HepG2 (cell line): ENCODE data around the gene BBC3. TPM values are rescaled to one million over a fixed set of nuclear protein-coding genes. Genes with fewer than 3 reads are reported as not detected.

ENCODE experiments used
- BCL6 ChIP-seq: IDR thresholded peaks from 2 replicates; pipeline ENCODE4 v1.6.1; 2016; ENCODE audit warnings: missing genetic modification reagents, missing compliant biosample characterization
- CBX1 ChIP-seq: IDR thresholded peaks from one replicate; pipeline ENCODE4 v1.6.1; 2016; ENCODE audit warnings: antibody characterized with exemption, low read depth
- CHCHD3 ChIP-seq: sonication (generic); formaldehyde crosslinking; IDR thresholded peaks from 2 replicates; pipeline ENCODE4 v1.8.0; 2022; ENCODE audit warnings: mild to moderate bottlenecking, missing genetic modification reagents, moderate library complexity
- GTF2F1 ChIP-seq: fragments of 150-350 bp; IDR thresholded peaks from 2 replicates; pipeline ENCODE4 v1.6.1; 2014; ENCODE audit warnings: low read length
- KMT2A ChIP-seq: sonication (generic); formaldehyde crosslinking; IDR thresholded peaks from 2 replicates; pipeline ENCODE4 v1.4.0; 2020; ENCODE audit warnings: missing genetic modification reagents
- MED8 ChIP-seq: sonication (generic); formaldehyde crosslinking; IDR thresholded peaks from 2 replicates; pipeline ENCODE4 v1.8.1; 2023; ENCODE audit warnings: mild to moderate bottlenecking, missing genetic modification reagents; ENCODE audit not compliant: insufficient replicate concordance
- MYC ChIP-seq: sonication (generic); formaldehyde crosslinking; IDR thresholded peaks from 2 replicates; pipeline ENCODE4 v1.9.0; 2021; ENCODE audit warnings: missing genetic modification reagents, borderline replicate concordance
- RAD21 ChIP-seq: fragments of 450-650 bp; formaldehyde crosslinking; IDR thresholded peaks from 2 replicates; pipeline ENCODE4 v1.5.0; 2020; ENCODE audit warnings: mild to moderate bottlenecking
- RELA ChIP-seq: sonication (generic); formaldehyde crosslinking; IDR thresholded peaks from 2 replicates; pipeline ENCODE4 v1.4.0; 2020; ENCODE audit warnings: missing genetic modification reagents
- REXO4 ChIP-seq: sonication (generic); formaldehyde crosslinking; IDR thresholded peaks from 2 replicates; pipeline ENCODE4 v1.8.0; 2022; ENCODE audit warnings: missing genetic modification reagents, mild to moderate bottlenecking, borderline replicate concordance
- SRSF9 ChIP-seq: fragments of 200-400 bp; formaldehyde crosslinking; IDR thresholded peaks from 2 replicates; pipeline ENCODE4 v1.6.1; 2018; ENCODE audit warnings: borderline replicate concordance, mild to moderate bottlenecking, low read depth, low read length; ENCODE audit not compliant: insufficient read depth, poor library complexity, severe bottlenecking
- ZMYM3 ChIP-seq: sonication (generic); formaldehyde crosslinking; IDR thresholded peaks from 2 replicates; pipeline ENCODE4 v1.5.1; 2020; ENCODE audit warnings: mild to moderate bottlenecking, missing genetic modification reagents
- ZMYM4 ChIP-seq: sonication (generic); formaldehyde crosslinking; IDR thresholded peaks from 2 replicates; pipeline ENCODE4 v1.8.1; 2023; ENCODE audit warnings: mild to moderate bottlenecking, missing genetic modification reagents
- ZNF263 ChIP-seq: sonication (generic); formaldehyde crosslinking; IDR thresholded peaks from 2 replicates; pipeline ENCODE4 v1.4.0; 2020; ENCODE audit warnings: missing genetic modification reagents
- ZNF326 ChIP-seq: sonication (generic); formaldehyde crosslinking; IDR thresholded peaks from 2 replicates; pipeline ENCODE4 v1.4.0; 2020; ENCODE audit warnings: missing genetic modification reagents, borderline replicate concordance
- ZSCAN31 ChIP-seq: sonication (generic); formaldehyde crosslinking; IDR thresholded peaks from 2 replicates; pipeline ENCODE4 v1.5.0; 2020; ENCODE audit warnings: low read depth, mild to moderate bottlenecking, missing genetic modification reagents
- polyA plus RNA-seq, 8 experiments: library from polyadenylated mRNA; depleted of rRNA in 3 of 8; stranded (reverse) in 7 of 8; unstranded in 1 of 8; fragments of >200 nt; fragmentation: Illumina TruSeq in 4 of 8; extraction: Trizol in 4 of 8; gene quantifications; 2 replicates each; pipeline versions ENCODE4 v1.2.1 to v1.2.3, GENCODE V29; 2011 to 2016; ENCODE audit warnings: low read depth in 4 of 8, missing spikeins in 1 of 8, mixed read lengths in 1 of 8; ENCODE audit not compliant: insufficient read depth in 1 of 8
- total RNA-seq, 5 experiments: library from RNA; depleted of rRNA; stranded (reverse); fragments of >200 nt; fragmentation: Illumina TruSeq; extraction: Trizol; gene quantifications; 2 replicates each; pipeline ENCODE4 v1.2.3, GENCODE V29; 2016; ENCODE audit warnings: low read depth in 1 of 5
- TF ChIP-seq, protein P1 (sequence below), 2 experiments: IDR thresholded peaks; 2 replicates each; pipeline ENCODE4 v1.6.1; 2011 to 2012; ENCODE audit warnings: low read length in 2 of 2, borderline replicate concordance in 1 of 2, low read depth in 1 of 2, mild to moderate bottlenecking in 1 of 2, moderate library complexity in 1 of 2
- TF ChIP-seq, protein P2 (sequence below): sonication (generic); formaldehyde crosslinking; IDR thresholded peaks from 2 replicates; pipeline ENCODE4 v1.8.1; 2022; ENCODE audit warnings: mild to moderate bottlenecking, missing genetic modification reagents
- TF ChIP-seq, protein P3 (sequence below): IDR thresholded peaks from 2 replicates; pipeline ENCODE4 v1.6.1; 2012; ENCODE audit warnings: low read length, improper control_type of control experiment

Gene BBC3
- total and polyA plus RNA-seq, 2 of the 13 experiments (the other 11 are each of a cell fraction or from before 2014, with no cell fraction given), result 6.1 to 8.8 TPM

DNA sequence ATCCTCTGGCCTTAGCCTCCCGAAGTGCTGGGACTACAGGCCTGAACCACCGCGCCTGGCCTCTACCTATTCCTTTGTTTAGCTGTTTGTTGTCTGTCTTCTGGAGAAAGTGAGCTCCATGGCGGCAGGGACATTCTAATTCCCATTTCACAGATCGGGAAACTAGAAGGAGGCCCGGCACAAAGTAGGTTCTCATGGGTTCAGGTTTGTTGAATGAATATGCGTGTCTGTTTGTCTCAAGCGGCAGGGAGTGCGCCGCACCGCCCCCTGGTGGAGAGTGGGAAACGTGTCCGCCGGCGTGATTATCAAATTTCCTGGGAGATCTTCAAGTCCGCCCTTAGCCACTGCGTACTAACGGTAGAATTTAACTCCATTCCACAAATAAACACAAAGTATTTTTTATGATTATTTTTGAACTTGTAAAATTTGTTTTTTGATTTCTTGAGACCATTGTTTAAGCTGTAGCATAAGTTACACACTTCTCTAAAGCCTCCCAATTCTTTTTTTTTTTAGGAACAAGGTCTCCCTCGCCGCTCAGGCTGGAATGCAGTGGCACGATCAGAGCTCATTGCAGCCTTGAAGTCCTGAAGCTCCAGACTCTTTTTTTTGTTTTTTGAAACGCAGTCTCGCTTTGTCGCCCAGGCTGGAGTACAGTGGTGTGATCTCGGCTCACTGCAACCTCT, 16.4 kb upstream of the BBC3 start (continued):
- peak; percentile 55 for TF ChIP-seq RAD21
- no peak for TF ChIP-seq GTF2F1
- no peak for TF ChIP-seq MED8 (CRISPR knock-in tag)
- TF ChIP-seq, protein P1, sequence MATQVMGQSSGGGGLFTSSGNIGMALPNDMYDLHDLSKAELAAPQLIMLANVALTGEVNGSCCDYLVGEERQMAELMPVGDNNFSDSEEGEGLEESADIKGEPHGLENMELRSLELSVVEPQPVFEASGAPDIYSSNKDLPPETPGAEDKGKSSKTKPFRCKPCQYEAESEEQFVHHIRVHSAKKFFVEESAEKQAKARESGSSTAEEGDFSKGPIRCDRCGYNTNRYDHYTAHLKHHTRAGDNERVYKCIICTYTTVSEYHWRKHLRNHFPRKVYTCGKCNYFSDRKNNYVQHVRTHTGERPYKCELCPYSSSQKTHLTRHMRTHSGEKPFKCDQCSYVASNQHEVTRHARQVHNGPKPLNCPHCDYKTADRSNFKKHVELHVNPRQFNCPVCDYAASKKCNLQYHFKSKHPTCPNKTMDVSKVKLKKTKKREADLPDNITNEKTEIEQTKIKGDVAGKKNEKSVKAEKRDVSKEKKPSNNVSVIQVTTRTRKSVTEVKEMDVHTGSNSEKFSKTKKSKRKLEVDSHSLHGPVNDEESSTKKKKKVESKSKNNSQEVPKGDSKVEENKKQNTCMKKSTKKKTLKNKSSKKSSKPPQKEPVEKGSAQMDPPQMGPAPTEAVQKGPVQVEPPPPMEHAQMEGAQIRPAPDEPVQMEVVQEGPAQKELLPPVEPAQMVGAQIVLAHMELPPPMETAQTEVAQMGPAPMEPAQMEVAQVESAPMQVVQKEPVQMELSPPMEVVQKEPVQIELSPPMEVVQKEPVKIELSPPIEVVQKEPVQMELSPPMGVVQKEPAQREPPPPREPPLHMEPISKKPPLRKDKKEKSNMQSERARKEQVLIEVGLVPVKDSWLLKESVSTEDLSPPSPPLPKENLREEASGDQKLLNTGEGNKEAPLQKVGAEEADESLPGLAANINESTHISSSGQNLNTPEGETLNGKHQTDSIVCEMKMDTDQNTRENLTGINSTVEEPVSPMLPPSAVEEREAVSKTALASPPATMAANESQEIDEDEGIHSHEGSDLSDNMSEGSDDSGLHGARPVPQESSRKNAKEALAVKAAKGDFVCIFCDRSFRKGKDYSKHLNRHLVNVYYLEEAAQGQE (IDR thresholded peaks at IDR 0.05; ENCODE audit: borderline replicate concordance in 1 of 2, low read depth in 1 of 2, low read length in 2 of 2), result no peak
- TF ChIP-seq, protein P2, sequence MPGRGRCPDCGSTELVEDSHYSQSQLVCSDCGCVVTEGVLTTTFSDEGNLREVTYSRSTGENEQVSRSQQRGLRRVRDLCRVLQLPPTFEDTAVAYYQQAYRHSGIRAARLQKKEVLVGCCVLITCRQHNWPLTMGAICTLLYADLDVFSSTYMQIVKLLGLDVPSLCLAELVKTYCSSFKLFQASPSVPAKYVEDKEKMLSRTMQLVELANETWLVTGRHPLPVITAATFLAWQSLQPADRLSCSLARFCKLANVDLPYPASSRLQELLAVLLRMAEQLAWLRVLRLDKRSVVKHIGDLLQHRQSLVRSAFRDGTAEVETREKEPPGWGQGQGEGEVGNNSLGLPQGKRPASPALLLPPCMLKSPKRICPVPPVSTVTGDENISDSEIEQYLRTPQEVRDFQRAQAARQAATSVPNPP, result no peak
- no peak for TF ChIP-seq ZSCAN31 (CRISPR knock-in tag)
- no peak for TF ChIP-seq RELA
- no peak for TF ChIP-seq BCL6 (CRISPR knock-in tag)
- TF ChIP-seq, protein P3, sequence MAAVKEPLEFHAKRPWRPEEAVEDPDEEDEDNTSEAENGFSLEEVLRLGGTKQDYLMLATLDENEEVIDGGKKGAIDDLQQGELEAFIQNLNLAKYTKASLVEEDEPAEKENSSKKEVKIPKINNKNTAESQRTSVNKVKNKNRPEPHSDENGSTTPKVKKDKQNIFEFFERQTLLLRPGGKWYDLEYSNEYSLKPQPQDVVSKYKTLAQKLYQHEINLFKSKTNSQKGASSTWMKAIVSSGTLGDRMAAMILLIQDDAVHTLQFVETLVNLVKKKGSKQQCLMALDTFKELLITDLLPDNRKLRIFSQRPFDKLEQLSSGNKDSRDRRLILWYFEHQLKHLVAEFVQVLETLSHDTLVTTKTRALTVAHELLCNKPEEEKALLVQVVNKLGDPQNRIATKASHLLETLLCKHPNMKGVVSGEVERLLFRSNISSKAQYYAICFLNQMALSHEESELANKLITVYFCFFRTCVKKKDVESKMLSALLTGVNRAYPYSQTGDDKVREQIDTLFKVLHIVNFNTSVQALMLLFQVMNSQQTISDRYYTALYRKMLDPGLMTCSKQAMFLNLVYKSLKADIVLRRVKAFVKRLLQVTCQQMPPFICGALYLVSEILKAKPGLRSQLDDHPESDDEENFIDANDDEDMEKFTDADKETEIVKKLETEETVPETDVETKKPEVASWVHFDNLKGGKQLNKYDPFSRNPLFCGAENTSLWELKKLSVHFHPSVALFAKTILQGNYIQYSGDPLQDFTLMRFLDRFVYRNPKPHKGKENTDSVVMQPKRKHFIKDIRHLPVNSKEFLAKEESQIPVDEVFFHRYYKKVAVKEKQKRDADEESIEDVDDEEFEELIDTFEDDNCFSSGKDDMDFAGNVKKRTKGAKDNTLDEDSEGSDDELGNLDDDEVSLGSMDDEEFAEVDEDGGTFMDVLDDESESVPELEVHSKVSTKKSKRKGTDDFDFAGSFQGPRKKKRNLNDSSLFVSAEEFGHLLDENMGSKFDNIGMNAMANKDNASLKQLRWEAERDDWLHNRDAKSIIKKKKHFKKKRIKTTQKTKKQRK, result no peak
- peak; percentile 14; the same call in 1 of the 2 replicates for TF ChIP-seq ZMYM4 (CRISPR knock-in tag)
- no peak for TF ChIP-seq KMT2A
- TF ChIP-seq ZNF326 (CRISPR knock-in tag), result no peak
- TF ChIP-seq ZNF263 (CRISPR knock-in tag), result no peak
- peak; percentile 99 for TF ChIP-seq ZMYM3 (CRISPR knock-in tag)
- TF ChIP-seq CHCHD3 (CRISPR knock-in tag), result no peak
- no peak for TF ChIP-seq CBX1
- TF ChIP-seq REXO4 (CRISPR knock-in tag), result no peak
- no peak for TF ChIP-seq SRSF9
- peak; percentile 45; the same call in 1 of the 2 replicates for TF ChIP-seq MYC (CRISPR knock-in tag)
